Effector memory CD8-positive, alpha-beta T cell (primary cell): ENCODE measurements around the gene ADAMTS2.
"Not testable (repeated sequence)": the region's sequence is repeated elsewhere in the genome, so short reads cannot be mapped to it uniquely, and the experiment has no call there.

ENCODE experiments used
- ATAC-seq: fragments of 150-1000 bp; cut with Tn5 transposase; replicated peaks from 2 replicates; pipeline ENCODE4 v1.10.0; 2021; ENCODE audit warnings: mild to moderate bottlenecking, moderate library complexity
- DNase-seq, 3 experiments: peaks; one replicate each; pipeline ENCODE4 v3.0.0; 2021
- H3K27ac Mint-ChIP-seq, 2 donors: one replicate each; pipeline ENCODE4 v1.8.0; 2022; ENCODE audit warnings: mild to moderate bottlenecking in 2 of 2, mixed read lengths in 2 of 2, moderate library complexity in 2 of 2
- H3K27me3 Mint-ChIP-seq, 2 donors: one replicate each; pipeline ENCODE4 v1.8.0; 2022; ENCODE audit warnings: mixed read lengths in 2 of 2
- H3K36me3 Mint-ChIP-seq: one replicate; pipeline ENCODE4 v1.8.0; 2022; ENCODE audit warnings: mild to moderate bottlenecking, moderate library complexity, mixed read lengths; ENCODE audit not compliant: insufficient read depth
- H3K4me1 Mint-ChIP-seq, 2 donors: one replicate each; pipeline ENCODE4 v1.8.0; 2022; ENCODE audit warnings: low read depth in 2 of 2, mixed read lengths in 2 of 2
- H3K4me3 Mint-ChIP-seq, 2 donors: one replicate each; pipeline ENCODE4 v1.8.0; 2022; ENCODE audit warnings: mild to moderate bottlenecking in 2 of 2, mixed read lengths in 2 of 2, moderate library complexity in 2 of 2
- H3K9me3 Mint-ChIP-seq, 2 donors: one replicate each; pipeline ENCODE4 v1.8.0; 2022; ENCODE audit warnings: mixed read lengths in 2 of 2

Gene ADAMTS2

DNA sequence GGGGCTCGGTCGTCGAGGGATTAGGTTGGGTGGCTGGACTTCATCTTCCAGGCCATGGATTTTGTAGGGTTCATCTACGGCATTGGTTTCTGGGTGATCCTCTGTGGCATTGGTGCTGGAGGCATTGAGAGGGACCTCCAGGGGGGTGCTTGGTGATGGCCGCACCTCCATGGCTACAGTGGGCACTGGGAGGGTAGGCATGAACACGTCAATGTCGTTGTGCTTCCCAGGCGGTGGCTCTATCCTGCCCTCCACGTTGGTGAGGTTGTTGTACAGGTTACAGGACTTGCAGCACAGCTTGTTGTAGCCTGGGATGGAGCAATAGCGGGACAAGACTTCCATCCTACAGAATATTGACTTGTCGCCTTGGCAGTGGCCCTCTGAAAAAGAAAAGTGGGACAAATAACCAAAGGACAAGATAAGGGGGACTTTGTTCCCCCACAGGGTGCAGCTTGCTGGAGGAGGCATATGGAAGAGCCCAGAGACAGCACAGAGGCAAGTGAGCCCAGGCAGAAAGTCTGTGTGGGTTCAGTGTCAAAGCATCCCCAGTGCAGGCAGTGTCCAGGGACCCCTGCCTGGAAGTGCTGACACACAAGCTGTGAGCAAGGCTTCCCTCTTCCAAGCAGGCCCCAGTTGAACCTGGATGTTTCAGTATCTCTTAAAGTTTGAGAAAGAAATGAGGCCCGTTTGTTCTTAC is 231.2 kb downstream of the ADAMTS2 start:
- peaks cover 12 to 23% of the 10 kb centered on the region in 2 donors for H3K9me3 Mint-ChIP-seq

DNA sequence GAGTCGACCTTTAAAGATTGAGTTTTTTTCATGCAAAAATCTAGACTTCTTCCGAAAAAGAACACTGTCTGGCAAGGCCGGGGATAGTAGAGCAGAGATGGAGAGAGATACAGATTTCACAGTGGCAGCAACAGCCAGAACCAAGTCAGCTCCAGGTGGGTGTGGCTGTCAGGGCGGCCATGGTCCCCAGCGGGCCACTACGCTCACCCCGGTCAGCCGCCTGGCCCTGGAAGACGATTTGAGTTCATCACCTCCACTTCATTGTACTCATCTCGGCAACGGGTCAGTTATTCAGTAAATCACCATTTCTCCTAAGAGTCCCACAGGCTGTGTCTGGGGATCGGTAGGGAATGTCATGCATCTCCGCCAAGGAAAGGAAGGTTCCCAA is 232.1 kb downstream of the ADAMTS2 start:
- no peak overlapping the region for H3K4me3 Mint-ChIP-seq
- peaks cover 0 to 7% of the 10 kb centered on the region in 2 donors for H3K27me3 Mint-ChIP-seq
- H3K4me1 Mint-ChIP-seq: peaks cover 0 to 1% of the 10 kb centered on the region in 2 donors
- no peaks in the 10 kb centered on the region for H3K36me3 Mint-ChIP-seq
- peaks cover 12 to 29% of the 10 kb centered on the region in 2 donors for H3K9me3 Mint-ChIP-seq
- no peak for DNase-seq
- H3K27ac Mint-ChIP-seq: no peak overlapping the region
- no peak for ATAC-seq

More for the DNA sequence above, 231.2 kb downstream of the ADAMTS2 start:
- Mint-ChIP-seq H3K4me1 (peaks cover 0 to 1% of the 10 kb centered on the region in 2 donors), H3K36me3 (no peaks in the 10 kb centered on the region), H3K27me3 (peaks cover 0 to 7% of the 10 kb centered on the region in 2 donors), H3K4me3 (no peak overlapping the region), H3K27ac (no peak overlapping the region)
- no peak for ATAC-seq
- DNase-seq: no peak

DNA sequence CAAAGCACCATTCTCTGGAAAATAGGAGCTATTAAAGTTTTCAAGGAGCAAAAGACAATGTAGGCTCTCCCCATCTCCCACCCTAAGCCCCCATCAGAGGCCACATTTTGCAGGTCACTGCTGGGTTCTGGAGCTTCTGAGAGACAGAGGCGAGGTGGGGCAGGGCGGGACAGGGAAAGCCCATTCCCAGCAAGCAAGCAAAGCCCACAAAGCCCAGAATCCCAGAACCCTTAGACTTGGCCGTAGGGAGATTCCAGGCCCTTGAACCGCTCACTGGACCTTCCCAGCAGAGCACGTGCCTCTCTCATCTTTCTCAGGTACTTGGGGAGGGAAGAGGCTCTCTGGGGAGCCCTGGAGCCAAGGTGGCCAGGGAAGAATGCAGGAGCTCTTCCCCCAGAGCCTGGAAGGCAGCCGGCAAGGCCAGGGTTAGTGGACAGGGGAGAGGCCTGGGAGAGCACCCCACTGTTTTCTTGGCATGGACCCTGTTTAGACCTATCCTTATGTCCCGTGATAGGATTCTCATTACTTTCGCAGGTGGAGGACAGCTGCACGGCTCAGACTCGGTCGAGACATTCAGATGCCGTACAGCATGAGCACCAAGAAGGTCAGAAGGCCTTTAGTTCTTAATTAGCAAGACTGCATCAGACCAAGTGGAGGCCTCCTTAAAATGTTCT is 232.7 kb downstream of the ADAMTS2 start:
- Mint-ChIP-seq H3K4me1 (peaks cover 0 to 1% of the 10 kb centered on the region in 2 donors), H3K4me3 (no peak overlapping the region), H3K27me3 (peaks cover 0 to 7% of the 10 kb centered on the region in 2 donors), H3K36me3 (no peaks in the 10 kb centered on the region), H3K9me3 (peaks cover 12 to 34% of the 10 kb centered on the region in 2 donors), H3K27ac (no peak overlapping the region)
- ATAC-seq (no peak), DNase-seq (no peak)

DNA sequence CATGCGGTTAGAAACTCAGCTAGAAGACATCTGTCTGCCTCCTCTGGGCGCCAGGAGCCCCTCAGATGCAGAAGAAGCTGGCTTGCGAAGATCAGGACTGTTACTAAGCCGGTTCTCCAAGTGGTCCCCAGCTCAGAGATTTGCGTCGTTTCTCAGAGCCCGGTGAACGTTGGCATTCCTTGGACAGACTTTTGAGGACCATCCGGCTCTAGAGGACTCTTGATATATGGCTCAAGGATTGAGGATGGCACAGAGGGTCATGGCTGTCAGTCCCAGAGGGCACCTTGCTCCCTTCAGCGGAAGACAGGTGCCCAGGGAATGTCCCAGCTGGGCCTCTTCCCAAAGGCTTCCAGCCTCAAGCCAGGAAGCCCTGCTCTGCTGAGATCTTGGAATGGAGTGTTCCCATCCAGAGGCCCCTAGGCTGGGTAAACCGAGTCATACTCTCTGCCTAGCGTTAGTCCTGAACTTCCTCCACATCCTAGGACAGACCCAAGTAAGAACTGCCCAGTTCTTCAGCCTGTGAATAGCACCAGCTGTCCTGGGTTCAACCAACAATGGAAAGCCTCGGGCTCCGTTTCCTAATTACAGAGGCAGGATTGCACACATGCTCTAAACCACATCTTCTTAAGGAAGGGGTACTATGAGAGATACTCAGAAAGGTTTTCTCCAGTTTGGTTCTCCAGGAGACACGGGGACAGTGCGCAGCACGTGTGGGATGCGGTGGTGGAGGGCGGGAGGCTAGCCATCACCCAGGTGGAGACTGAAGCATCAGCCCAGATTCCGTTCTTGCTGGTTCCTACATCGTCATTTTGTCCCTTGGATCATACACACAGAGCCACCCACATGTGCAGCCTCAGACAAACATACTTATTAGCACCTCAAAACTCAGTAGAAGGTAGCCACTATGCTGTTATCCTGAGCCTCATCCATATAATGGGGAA is 233.7 kb downstream of the ADAMTS2 start:
- Mint-ChIP-seq H3K27me3 (peaks cover 0 to 4% of the 10 kb centered on the region in 2 donors), H3K4me3 (no peak overlapping the region), H3K9me3 (peaks cover 12 to 37% of the 10 kb centered on the region in 2 donors), H3K27ac (no peak overlapping the region), H3K36me3 (no peaks in the 10 kb centered on the region), H3K4me1 (peaks cover 0 to 1% of the 10 kb centered on the region in 2 donors)
- ATAC-seq (no peak), DNase-seq (no peak)

DNA sequence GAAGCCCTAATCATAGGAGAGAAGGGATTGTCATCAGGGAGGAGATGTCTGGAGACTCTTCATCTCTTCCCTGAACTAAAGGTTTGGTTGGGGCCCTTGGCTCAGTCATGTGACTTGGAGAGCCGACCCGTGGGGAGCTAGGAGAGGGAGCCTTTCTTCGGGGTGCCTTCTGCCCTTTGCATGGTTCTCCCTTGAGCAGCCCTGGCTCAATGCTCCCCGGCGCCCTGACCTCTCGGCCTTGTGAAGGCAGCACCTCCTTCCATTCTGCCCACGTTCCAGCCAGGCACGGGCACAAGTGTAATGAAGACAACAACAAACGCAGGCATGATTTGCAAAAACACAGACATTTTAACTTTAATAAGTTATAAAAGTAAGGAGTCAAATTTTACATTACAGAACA is 234.7 kb downstream of the ADAMTS2 start:
- ATAC-seq (no peak), DNase-seq (no peak)
- no peak overlapping the region for H3K27ac Mint-ChIP-seq
- no peaks in the 10 kb centered on the region for H3K27me3 Mint-ChIP-seq
- no peak overlapping the region for H3K4me3 Mint-ChIP-seq
- H3K36me3 Mint-ChIP-seq: no peaks in the 10 kb centered on the region
- H3K4me1 Mint-ChIP-seq: peaks cover 0 to 1% of the 10 kb centered on the region in 2 donors
- peaks cover 12 to 37% of the 10 kb centered on the region in 2 donors for H3K9me3 Mint-ChIP-seq

DNA sequence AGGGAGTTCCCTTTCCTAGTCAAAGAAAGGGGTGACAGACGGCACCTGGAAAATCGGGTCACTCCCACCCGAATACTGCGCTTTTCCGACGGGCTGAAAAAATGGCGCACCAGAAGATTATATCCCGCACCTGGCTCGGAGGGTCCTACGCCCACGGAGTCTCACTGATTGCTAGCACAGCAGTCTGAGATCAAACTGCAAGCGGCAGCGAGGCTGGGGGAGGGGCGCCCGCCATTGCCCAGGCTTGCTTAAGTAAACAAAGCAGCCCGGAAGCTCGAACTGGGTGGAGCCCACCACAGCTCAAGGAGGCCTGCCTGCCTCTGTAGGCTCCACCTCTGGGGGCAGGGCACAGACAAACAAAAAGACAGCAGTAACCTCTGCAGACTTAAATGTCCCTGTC is 244.0 kb downstream of the ADAMTS2 start:
- H3K27ac Mint-ChIP-seq, H3K36me3 Mint-ChIP-seq, H3K4me3 Mint-ChIP-seq, DNase-seq, H3K9me3 Mint-ChIP-seq, H3K4me1 Mint-ChIP-seq, ATAC-seq, H3K27me3 Mint-ChIP-seq: not testable (repeated sequence)

DNA sequence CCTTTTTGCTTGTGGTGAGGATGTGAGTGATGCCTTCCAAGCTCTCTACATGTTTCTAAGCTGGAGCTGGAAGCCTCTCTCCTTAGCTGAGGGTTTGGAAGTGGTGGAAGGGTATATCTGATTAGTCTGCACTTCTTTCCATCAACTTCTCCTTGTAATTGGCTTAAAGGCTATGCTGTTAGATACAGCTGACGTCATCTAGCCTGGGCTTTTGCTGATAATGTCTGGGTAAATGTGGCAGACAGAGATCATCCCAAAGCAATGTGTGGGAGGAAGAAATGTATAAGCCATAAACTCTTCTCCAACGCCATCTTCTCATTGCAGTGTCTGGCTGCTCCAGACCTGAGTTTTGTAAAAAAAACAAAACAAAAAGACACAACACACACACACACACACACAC is 255.8 kb downstream of the ADAMTS2 start:
- no peaks in the 10 kb centered on the region for H3K4me1 Mint-ChIP-seq
- H3K27me3 Mint-ChIP-seq: no peaks in the 10 kb centered on the region
- no peak overlapping the region for H3K27ac Mint-ChIP-seq
- no peak overlapping the region for H3K4me3 Mint-ChIP-seq
- ATAC-seq (no peak), DNase-seq (no peak)
- H3K9me3 Mint-ChIP-seq: peaks cover 13 to 24% of the 10 kb centered on the region in 2 donors
- no peaks in the 10 kb centered on the region for H3K36me3 Mint-ChIP-seq

DNA sequence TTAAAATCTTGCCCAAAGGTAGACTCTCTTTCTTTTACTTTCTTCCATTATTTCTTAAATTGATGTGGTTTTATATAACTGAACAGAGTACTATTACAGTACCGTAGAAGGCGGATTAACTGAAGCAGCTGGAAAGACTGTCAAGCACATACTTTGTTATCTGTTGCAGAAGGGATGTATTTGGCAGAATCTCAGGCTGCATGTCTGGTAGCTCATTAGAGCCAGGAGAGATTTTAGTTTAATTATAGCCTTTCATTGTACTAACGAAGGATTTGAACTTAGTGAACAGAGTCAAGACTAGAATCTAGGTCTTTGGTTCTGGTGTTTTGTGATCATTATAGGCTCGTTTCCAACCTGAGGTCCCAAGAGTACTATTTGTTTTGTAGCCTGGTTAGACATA is 264.5 kb downstream of the ADAMTS2 start:
- no peak for DNase-seq
- H3K36me3 Mint-ChIP-seq: peaks cover 8% of the 10 kb centered on the region
- no peak overlapping the region for H3K4me3 Mint-ChIP-seq
- H3K9me3 Mint-ChIP-seq: peaks cover 17 to 32% of the 10 kb centered on the region in 2 donors
- no peak for ATAC-seq
- no peaks in the 10 kb centered on the region for H3K4me1 Mint-ChIP-seq
- H3K27ac Mint-ChIP-seq: no peak overlapping the region
- no peaks in the 10 kb centered on the region for H3K27me3 Mint-ChIP-seq

DNA sequence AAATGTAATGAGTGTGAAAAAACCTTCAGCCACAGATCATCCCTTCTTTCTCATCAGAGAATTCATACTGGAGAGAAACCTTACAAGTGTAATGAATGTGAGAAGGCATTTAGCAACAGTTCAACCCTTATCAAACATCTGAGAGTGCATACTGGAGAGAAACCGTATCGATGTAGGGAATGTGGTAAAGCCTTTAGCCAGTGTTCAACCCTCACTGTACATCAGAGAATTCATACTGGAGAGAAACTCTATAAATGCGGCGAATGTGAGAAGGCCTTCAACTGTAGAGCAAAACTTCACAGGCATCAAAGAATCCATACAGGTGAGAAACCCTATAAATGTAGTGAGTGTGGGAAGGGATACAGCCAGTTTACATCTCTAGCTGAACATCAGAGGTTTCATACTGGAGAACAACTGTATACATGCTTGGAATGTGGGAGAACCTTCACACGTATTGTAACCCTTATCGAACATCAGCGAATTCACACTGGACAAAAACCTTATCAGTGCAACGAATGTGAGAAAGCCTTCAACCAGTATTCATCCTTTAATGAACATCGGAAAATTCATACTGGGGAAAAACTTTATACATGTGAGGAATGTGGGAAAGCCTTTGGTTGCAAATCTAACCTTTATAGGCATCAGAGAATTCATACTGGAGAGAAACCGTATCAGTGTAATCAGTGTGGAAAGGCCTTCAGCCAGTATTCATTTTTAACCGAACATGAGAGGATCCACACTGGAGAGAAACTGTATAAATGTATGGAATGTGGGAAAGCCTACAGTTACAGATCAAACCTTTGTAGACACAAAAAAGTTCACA is 265.9 kb downstream of the ADAMTS2 start:
- Mint-ChIP-seq H3K4me3 (no peak overlapping the region), H3K36me3 (peaks cover 11% of the 10 kb centered on the region)

DNA sequence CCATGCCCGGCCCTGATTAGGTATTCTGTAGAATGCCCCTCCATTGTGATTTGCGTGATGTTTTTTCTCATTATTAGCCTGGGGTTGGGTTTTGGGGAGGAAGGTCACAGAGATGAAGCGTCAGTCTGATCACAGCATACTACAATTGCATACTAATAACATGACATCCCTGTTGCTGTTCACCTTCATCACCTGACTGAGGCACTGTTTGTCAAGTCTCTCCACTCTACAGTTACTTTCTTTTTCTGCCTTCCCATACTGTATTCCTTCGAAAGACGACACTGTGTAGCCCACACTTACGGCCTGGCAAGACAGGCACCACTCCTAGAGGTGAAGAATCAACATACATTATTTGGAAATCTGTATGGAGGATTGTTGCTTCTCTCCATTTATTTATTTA is 279.6 kb downstream of the ADAMTS2 start:
- Mint-ChIP-seq H3K4me3 (no peak overlapping the region), H3K9me3 (peaks cover 5 to 19% of the 10 kb centered on the region in 2 donors), H3K27me3 (no peaks in the 10 kb centered on the region), H3K36me3 (peaks cover 14% of the 10 kb centered on the region), H3K27ac (no peak overlapping the region), H3K4me1 (peaks cover 8 to 12% of the 10 kb centered on the region in 2 donors)
- DNase-seq (no peak), ATAC-seq (no peak)

More for the DNA sequence above, 265.9 kb downstream of the ADAMTS2 start:
- ATAC-seq (no peak), DNase-seq (no peak)
- Mint-ChIP-seq H3K9me3 (peaks cover 15 to 32% of the 10 kb centered on the region in 2 donors), H3K4me1 (no peaks in the 10 kb centered on the region), H3K27ac (no peak overlapping the region), H3K27me3 (no peaks in the 10 kb centered on the region)

DNA sequence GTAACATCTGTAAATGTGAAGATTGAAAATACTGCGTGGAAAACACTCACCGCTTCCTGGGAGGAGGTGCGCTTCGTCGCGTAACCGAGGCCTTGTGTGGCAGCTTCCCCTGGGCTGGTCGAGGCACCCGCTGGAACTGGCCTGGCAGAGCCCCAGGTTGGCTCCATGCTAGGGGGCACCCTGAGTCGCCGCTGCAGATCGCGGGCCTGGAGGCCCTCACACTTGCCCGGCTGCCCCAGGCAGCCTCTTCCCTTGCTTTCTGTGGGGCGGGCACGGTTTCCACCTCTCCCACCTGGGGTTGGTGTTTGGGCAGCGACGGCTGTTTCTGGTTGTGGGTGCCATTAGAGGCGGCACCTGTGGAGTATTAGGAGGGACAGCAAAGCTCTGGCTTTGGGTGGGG is 284.2 kb downstream of the ADAMTS2 start:
- peaks cover 9% of the 10 kb centered on the region for H3K36me3 Mint-ChIP-seq
- DNase-seq: no peak
- peaks cover 0 to 3% of the 10 kb centered on the region in 2 donors for H3K9me3 Mint-ChIP-seq

More for the DNA sequence above, 284.2 kb downstream of the ADAMTS2 start:
- peaks cover 9 to 10% of the 10 kb centered on the region in 2 donors for H3K27me3 Mint-ChIP-seq
- peak overlapping the region in 1 of 2 donors; percentile 66 for H3K27ac Mint-ChIP-seq
- ATAC-seq: no peak
- H3K4me3 Mint-ChIP-seq: peak overlapping the region; percentile 92 to 97
- H3K4me1 Mint-ChIP-seq: peaks cover 13 to 20% of the 10 kb centered on the region in 2 donors
